Erythroblast (primary cell): ENCODE results near the gene ITPRID1.

Experiments
- GATA1 ChIP-seq: IDR thresholded peaks from 2 replicates; pipeline ENCODE4 v1.6.1; 2011; ENCODE audit warnings: low read depth, mild to moderate bottlenecking, control low read depth, low read length, moderate library complexity
- POLR2A ChIP-seq: IDR thresholded peaks from 2 replicates; pipeline ENCODE4 v1.6.1; 2011; ENCODE audit warnings: mild to moderate bottlenecking, low read length

DNA sequence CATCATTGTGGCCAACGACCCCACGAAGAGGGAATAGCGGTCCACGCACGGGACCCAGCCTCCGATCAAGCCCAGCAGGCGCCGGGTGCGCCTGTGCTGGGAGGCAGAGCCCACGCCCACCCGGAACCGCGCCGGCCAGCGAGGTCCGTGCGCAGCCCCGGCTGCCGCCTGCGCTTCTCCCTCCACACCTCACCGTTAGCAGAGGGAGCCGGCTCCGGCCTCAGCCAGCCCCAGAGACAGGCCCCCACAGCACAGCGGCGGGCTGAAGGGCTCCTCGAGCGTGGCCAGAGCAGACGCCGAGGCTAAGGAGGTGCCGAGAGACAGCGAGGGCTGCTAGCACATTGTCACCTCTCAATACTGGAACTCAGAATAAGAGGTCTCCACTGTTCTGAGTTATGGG is 3.6 kb downstream of the ITPRID1 start:
- TF ChIP-seq POLR2A (no peak), GATA1 (no peak)
